A673 (cell line): ENCODE measurements around the gene NRF1. TPM values are rescaled to one million over a fixed set of nuclear protein-coding genes. Genes with fewer than 3 reads are reported as not detected.

Experiments
- BruUV-seq: library from RNA; stranded (reverse); fragments of 400-500 nt; replicated peaks from 2 replicates; lab custom pipeline; 2021; lab: Mats Ljungman, UMichigan
- CTCF ChIA-PET: fragments of 300-600 bp; sonication (Branson Sonifier 250); formaldehyde crosslinking; loops from one replicate; lab custom pipeline; 2022; ENCODE audit warnings: antibody characterized with exemption; lab: Charles Lee
- POLR2A ChIA-PET: fragments of 300-600 bp; sonication (Branson Sonifier 250); formaldehyde crosslinking; loops from one replicate; lab custom pipeline; 2022; ENCODE audit warnings: antibody characterized with exemption; ENCODE audit not compliant: low non-redundant PET; lab: Charles Lee
- DNase-seq: peaks from one replicate; pipeline ENCODE4 v3.0.0-alpha.2; 2015; ENCODE audit warnings: low spot score
- H3K27ac ChIP-seq: fragments of 200-600 bp; sonication (generic); 2 replicates; pipeline ENCODE4 v1.5.1; 2016; ENCODE audit warnings: mixed run types, low read depth, mild to moderate bottlenecking, mixed read lengths, antibody characterized with exemption, low read length; ENCODE audit not compliant: poor library complexity, severe bottlenecking
- H3K27me3 ChIP-seq: fragments of 200-600 bp; sonication (generic); replicated peaks from 2 replicates; pipeline ENCODE4 v1.6.1; 2017; ENCODE audit warnings: mixed run types, low read depth, mild to moderate bottlenecking, mixed read lengths, antibody characterized with exemption, low read length; ENCODE audit not compliant: insufficient read depth, poor library complexity
- H3K36me3 ChIP-seq: fragments of 200-600 bp; sonication (generic); 2 replicates; pipeline ENCODE4 v1.6.1; 2016; ENCODE audit warnings: mixed run types, mild to moderate bottlenecking, mixed read lengths, antibody characterized with exemption, low read length; ENCODE audit not compliant: insufficient read depth, poor library complexity, severe bottlenecking
- H3K4me1 ChIP-seq: fragments of 200-600 bp; sonication (generic); 2 replicates; pipeline ENCODE4 v1.6.1; 2017; ENCODE audit warnings: mixed run types, mild to moderate bottlenecking, mixed read lengths, antibody characterized with exemption, low read length; ENCODE audit not compliant: insufficient read depth, poor library complexity, severe bottlenecking
- H3K4me3 ChIP-seq: fragments of 200-600 bp; sonication (generic); 2 replicates; pipeline ENCODE4 v1.5.1; 2016; ENCODE audit warnings: low read depth, mixed run types, mild to moderate bottlenecking, mixed read lengths, low read length; ENCODE audit not compliant: poor library complexity, severe bottlenecking
- H3K9me3 ChIP-seq: fragments of 200-600 bp; sonication (generic); 2 replicates; pipeline ENCODE4 v1.6.1; 2016; ENCODE audit warnings: mixed run types, low read depth, mild to moderate bottlenecking, mixed read lengths, antibody characterized with exemption, low read length; ENCODE audit not compliant: poor library complexity, severe bottlenecking
- EZH2 ChIP-seq: fragments of 200-600 bp; sonication (generic); IDR thresholded peaks from 2 replicates; pipeline ENCODE4 v1.6.1; 2017; ENCODE audit warnings: borderline replicate concordance, low read depth, mild to moderate bottlenecking, mixed read lengths, antibody characterized with exemption, low read length; ENCODE audit not compliant: poor library complexity, severe bottlenecking
- intact Hi-C: fragments of 100-400 bp; cut with micrococcal nuclease; formaldehyde crosslinking; loops from one replicate; pipeline ENCODE4 v1.10.0; 2022; ENCODE audit not compliant: unreplicated experiment
- total RNA-seq: library from RNA; stranded (reverse); gene quantifications from 2 replicates; pipeline ENCODE4 v1.2.3, GENCODE V29; 2021
- TF ChIP-seq, protein P1 (sequence below): fragments of 300-800, 200-600 bp; sonication (generic); conservative IDR thresholded peaks from 2 replicates; pipeline ENCODE4 v1.5.1; 2017; ENCODE audit warnings: low read depth, mild to moderate bottlenecking, antibody characterized with exemption, low read length, moderate library complexity, mixed read lengths

The NRF1 gene
- total RNA-seq, 1 experiment from 2014 or later = 30.2 TPM

DNA sequence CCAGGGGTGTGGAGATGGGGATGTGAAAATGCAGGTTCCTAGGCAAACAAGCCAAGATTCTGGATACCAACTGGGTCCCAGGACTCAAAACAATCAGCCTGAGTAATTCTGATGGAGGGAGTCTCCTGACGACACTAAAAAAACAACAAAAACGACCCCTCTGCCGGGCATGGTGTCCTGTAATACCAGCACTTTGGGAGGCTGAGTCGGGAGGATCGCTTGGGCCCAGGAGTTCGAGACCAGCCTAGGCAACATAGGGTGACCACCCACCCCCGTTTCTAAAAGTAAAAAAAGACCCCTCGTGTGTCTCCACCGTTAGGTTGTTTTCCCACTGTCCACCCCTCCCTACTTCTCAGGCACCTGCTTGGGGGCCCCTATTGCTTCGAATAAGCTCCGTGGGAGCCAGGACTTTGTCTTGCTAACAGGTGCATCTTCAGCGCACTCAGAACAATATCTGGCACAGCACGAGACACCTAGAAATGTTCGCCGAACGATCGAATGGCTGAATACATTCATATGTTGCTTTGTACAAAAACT, 743 bp upstream of the NRF1 start:
- DNase-seq = no peak
- H3K27ac ChIP-seq = peak overlapping the region; percentile 96
- peaks cover 25% of the 10 kb centered on the region for H3K36me3 ChIP-seq
- intact Hi-C loops = no loop called here
- CTCF ChIA-PET = no interaction called here
- H3K9me3 ChIP-seq = no peaks in the 10 kb centered on the region
- H3K4me1 ChIP-seq = peaks cover 12% of the 10 kb centered on the region
- TF ChIP-seq, protein P1, sequence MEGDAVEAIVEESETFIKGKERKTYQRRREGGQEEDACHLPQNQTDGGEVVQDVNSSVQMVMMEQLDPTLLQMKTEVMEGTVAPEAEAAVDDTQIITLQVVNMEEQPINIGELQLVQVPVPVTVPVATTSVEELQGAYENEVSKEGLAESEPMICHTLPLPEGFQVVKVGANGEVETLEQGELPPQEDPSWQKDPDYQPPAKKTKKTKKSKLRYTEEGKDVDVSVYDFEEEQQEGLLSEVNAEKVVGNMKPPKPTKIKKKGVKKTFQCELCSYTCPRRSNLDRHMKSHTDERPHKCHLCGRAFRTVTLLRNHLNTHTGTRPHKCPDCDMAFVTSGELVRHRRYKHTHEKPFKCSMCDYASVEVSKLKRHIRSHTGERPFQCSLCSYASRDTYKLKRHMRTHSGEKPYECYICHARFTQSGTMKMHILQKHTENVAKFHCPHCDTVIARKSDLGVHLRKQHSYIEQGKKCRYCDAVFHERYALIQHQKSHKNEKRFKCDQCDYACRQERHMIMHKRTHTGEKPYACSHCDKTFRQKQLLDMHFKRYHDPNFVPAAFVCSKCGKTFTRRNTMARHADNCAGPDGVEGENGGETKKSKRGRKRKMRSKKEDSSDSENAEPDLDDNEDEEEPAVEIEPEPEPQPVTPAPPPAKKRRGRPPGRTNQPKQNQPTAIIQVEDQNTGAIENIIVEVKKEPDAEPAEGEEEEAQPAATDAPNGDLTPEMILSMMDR = no peak
- TF ChIP-seq EZH2 = no peak
- H3K27me3 ChIP-seq = no peaks in the 10 kb centered on the region
- POLR2A ChIA-PET = no interaction called here
- H3K4me3 ChIP-seq = peak overlapping the region; percentile 82
- no TSS peak for BruUV-seq

DNA sequence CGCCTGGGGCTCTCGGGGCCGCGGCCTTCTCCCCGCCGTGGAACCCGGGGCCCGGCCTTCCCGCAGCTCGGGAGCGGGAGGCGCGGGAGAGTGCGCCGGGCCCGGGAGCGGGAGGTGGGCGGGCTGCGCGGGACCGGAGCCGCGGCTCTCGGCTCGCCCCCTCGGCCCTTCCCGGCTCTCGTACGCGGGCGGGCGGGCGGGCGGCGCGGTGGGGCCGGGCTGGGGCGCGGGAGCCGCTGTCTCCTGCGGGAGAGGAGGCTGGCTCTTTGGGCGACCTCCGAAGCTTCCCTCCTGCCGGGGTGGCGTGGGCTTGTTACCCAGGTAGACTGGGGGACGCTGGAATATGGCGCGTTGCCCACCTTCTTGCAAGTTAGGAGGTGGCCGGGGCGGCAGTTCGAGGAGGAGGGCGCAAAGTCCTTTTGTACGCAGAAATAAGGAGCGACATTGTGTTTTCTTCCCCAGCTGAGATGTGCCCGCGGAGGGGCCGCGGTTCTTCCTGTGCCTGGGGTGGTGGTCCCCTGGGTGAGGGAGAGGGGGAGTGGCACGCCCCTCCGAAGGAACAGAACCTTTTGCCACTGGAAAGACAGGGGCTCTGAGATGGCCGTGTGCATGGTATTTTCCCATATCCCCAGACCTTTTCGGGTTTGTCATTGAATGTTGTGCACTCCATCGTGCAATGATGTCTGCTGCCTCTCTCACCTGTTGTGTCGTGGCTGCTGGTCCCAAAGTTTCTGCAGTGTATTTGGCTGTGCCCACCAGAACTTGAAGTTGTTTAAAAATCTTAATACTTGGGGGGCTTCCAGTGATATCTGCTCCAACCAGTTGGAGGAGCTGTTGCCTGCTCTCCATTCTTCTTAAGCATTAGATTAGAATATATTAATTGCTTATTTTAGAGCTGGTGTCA, 844 bp downstream of the NRF1 start:
- Histone ChIP-seq H3K4me3 (peak overlapping the region; percentile 82), H3K4me1 (peaks cover 23% of the 10 kb centered on the region), H3K36me3 (peaks cover 16% of the 10 kb centered on the region), H3K27ac (peak overlapping the region; percentile 96), H3K9me3 (no peaks in the 10 kb centered on the region), H3K27me3 (no peaks in the 10 kb centered on the region)
- DNase-seq = peak; percentile 55
- CTCF ChIA-PET = interaction anchor here (0.7 to 0.9 kb wide), 3 partner anchors 179 to 398 kb away, joined by 3 to 5 read pairs (median 4); no protein-coding TSS in a partner anchor
- POLR2A ChIA-PET = no interaction called here
- no TSS peak for BruUV-seq
- TF ChIP-seq, protein P1 = peak; percentile 79
- no peak for TF ChIP-seq EZH2
- intact Hi-C loops = no loop called here

DNA sequence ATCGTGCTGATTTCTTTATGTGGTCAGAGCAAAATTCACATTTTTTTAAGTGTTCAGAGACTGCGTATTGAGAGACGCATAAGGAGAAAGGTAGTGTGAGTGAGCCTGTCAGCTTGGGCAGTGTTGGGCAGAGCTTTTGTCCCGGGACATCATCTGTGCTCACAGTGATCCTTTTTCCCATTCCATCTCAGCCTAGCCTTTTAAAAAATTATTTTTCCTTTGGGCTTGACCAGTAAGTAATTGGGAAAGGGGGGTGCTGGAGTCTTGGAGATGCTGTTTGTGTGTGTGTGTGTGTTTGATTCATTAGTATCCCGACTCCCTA, 1.5 kb downstream of the NRF1 start:
- Histone ChIP-seq H3K9me3 (no peaks in the 10 kb centered on the region), H3K36me3 (peaks cover 14% of the 10 kb centered on the region), H3K4me3 (peak overlapping the region; percentile 82), H3K27me3 (no peaks in the 10 kb centered on the region), H3K4me1 (peaks cover 23% of the 10 kb centered on the region), H3K27ac (peak overlapping the region; percentile 96)
- ChIA-PET POLR2A (no interaction called here), CTCF (interaction anchor here (0.7 to 0.9 kb wide), 3 partner anchors 179 to 398 kb away, joined by 3 to 5 read pairs (median 4); no protein-coding TSS in a partner anchor)
- TF ChIP-seq, protein P1 = no peak
- no peak for TF ChIP-seq EZH2
- DNase-seq = no peak
- TSS peak; percentile 60 for BruUV-seq
- intact Hi-C loops = no loop called here
